ENCODE data around the gene LRRC32. TPM values are rescaled to one million over a fixed set of nuclear protein-coding genes. Genes with fewer than 3 reads are reported as not detected.

Gene LRRC32
- total RNA-seq, 1 donor from 2014 or later = 0.26 TPM

DNA sequence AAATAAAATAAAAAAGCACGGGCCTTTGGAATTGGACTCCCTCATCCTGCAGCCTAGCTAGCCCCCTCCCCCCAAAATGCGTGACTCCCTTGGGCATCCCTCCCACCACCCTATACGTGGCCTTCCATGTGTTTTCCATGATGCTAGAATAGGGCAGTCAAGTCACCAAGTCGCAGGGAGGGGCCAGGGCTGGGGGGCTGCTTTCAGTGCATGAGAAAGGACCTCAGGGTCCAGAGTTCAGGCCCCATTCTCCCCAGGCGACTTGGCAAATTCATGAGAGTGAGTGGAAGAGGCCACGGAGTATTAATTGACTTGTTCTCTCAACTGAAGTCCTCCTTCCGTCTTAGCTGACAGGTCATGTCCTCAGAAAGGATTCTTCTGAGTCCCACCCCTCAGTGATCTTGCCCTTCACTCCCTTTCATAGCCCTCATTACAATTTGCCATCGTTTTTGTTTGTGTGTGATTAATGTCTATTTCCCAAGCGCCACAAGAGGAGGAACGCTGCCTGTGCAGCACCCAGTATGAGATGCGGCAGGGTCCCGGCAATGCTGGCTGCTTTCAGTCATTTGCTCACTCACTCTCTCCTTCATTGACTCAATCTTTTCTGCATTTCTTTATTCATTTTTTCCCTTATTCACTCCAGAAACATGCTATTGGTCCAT, 17.4 kb downstream of the LRRC32 start:
- TF ChIP-seq, protein P1, sequence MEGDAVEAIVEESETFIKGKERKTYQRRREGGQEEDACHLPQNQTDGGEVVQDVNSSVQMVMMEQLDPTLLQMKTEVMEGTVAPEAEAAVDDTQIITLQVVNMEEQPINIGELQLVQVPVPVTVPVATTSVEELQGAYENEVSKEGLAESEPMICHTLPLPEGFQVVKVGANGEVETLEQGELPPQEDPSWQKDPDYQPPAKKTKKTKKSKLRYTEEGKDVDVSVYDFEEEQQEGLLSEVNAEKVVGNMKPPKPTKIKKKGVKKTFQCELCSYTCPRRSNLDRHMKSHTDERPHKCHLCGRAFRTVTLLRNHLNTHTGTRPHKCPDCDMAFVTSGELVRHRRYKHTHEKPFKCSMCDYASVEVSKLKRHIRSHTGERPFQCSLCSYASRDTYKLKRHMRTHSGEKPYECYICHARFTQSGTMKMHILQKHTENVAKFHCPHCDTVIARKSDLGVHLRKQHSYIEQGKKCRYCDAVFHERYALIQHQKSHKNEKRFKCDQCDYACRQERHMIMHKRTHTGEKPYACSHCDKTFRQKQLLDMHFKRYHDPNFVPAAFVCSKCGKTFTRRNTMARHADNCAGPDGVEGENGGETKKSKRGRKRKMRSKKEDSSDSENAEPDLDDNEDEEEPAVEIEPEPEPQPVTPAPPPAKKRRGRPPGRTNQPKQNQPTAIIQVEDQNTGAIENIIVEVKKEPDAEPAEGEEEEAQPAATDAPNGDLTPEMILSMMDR (IDR thresholded peaks at IDR 0.05; ENCODE audit: insufficient read depth, low read length, severe bottlenecking) = no peak
- Histone ChIP-seq H3K4me3 (ENCODE audit: low read depth, low read length) (no peak overlapping the region), H3K27me3 (ENCODE audit: control insufficient read depth, insufficient read depth, low read length) (no peaks in the 10 kb centered on the region), H3K36me3 (ENCODE audit: control insufficient read depth, insufficient read depth, low read length) (no peaks in the 10 kb centered on the region)
- DNase-seq (ENCODE audit: low read depth) (no peak), FAIRE-seq (no peak)

DNA sequence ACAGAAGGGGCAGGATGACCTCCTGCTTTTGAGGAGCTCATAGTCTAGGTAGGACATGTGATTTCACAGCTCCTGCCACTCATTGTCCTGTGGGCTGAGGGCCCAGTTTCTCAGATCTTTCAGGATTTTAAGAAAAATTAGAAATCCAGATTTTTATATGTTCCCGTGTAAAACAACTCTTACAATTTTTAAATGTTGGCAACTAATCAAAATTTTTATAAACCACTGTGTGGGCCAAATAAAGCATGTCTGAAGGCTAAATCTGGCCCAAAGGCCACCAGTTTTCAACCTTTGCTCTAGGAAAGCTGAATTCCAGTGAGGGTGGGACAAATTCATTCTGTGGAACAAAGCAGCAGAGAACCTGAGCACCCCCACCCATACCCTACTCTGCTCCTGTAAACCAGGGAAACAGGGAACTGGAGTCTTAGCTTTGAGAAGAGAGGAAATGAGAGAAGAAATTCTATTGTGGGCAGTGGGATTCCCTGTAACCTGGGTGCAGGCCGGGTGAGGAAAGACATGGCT, 20.6 kb downstream of the LRRC32 start:
- no peak overlapping the region for H3K4me3 ChIP-seq (ENCODE audit: low read depth, low read length)
- TF ChIP-seq, protein P1 (IDR thresholded peaks at IDR 0.05; ENCODE audit: insufficient read depth, low read length, severe bottlenecking) = no peak
- DNase-seq (ENCODE audit: low read depth) (no peak), FAIRE-seq (no peak)
- H3K36me3 ChIP-seq (ENCODE audit: control insufficient read depth, insufficient read depth, low read length) = no peaks in the 10 kb centered on the region
- no peaks in the 10 kb centered on the region for H3K27me3 ChIP-seq (ENCODE audit: control insufficient read depth, insufficient read depth, low read length)

DNA sequence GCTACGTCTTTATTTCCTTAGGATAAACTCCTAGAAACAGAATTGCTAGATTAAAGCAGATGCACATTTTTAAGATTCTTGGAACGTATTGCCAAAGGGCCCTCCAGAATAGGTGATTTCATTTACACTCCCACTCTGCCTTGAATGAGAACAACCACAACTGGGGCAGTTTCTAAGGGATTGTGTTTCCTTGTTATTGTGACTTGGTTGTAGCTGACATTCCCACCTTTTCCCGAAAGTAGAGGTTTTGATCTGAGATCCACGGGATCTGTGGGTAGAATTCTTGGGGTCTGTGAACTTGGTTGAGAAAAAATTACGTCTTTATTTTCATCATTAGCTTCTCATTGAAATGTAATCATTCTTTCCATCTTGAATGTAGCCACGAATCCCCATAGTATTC, 21.5 kb downstream of the LRRC32 start:
- Histone ChIP-seq H3K4me3 (ENCODE audit: low read depth, low read length) (no peak overlapping the region), H3K36me3 (ENCODE audit: control insufficient read depth, insufficient read depth, low read length) (no peaks in the 10 kb centered on the region), H3K27me3 (ENCODE audit: control insufficient read depth, insufficient read depth, low read length) (no peaks in the 10 kb centered on the region)
- DNase-seq (ENCODE audit: low read depth) (no peak), FAIRE-seq (no peak)
- TF ChIP-seq, protein P1 (IDR thresholded peaks at IDR 0.05; ENCODE audit: insufficient read depth, low read length, severe bottlenecking) = no peak

DNA sequence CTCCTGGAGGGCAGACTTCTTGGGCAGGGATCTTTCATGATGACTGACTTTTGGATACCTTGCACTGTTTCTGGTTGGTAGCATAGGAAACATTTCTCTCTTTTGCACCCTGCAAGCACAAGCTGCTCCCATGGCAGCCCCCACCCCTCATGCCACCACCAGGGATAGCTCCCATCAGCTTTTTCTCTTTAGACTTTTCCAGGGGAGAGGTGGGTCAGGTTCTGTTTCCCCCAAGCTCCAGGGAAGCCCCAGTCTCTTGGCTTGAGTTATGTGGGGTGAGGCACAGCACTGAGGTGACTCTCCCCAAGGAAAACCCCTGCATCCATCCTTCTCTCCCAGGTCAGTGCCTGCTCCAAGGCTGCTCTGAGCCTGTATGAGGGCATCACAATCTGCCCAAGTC, 22.5 kb downstream of the LRRC32 start:
- no peaks in the 10 kb centered on the region for H3K27me3 ChIP-seq (ENCODE audit: control insufficient read depth, insufficient read depth, low read length)
- H3K36me3 ChIP-seq (ENCODE audit: control insufficient read depth, insufficient read depth, low read length) = no peaks in the 10 kb centered on the region
- DNase-seq (ENCODE audit: low read depth) = no peak

DNA sequence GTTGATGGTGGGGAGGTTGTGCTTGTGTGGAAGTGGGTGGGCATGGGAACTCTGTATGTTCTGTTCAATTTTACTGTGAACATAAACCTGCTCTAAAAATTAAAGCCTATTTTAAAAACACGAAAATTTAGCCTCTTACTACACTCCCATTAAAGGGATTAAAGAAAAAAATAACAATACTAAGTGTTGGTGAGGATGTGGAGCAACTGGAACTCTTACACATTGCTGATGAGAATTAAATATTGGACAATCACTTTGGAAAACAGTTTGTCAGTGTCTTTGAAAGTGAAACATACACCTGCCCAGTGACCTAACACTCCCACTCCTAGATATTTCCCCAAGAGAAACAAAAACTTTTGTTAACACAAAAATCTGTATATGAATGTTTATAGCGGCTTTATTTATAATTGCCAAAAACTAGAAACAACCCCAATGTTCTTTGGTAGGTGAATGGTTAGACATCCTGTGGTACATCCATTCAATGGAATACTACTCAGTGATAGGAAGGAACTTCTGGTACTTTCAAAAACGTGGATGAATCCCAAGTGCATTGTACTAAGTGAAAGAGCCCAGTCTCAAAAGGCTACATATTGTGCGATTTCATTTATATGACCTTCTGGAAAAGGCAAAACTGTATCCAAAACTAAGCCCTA, 23.5 kb downstream of the LRRC32 start:
- DNase-seq (ENCODE audit: low read depth) (no peak), FAIRE-seq (no peak)
- Histone ChIP-seq H3K36me3 (ENCODE audit: control insufficient read depth, insufficient read depth, low read length) (no peaks in the 10 kb centered on the region), H3K4me3 (ENCODE audit: low read depth, low read length) (no peak overlapping the region), H3K27me3 (ENCODE audit: control insufficient read depth, insufficient read depth, low read length) (no peaks in the 10 kb centered on the region)
- TF ChIP-seq, protein P1 (IDR thresholded peaks at IDR 0.05; ENCODE audit: insufficient read depth, low read length, severe bottlenecking) = no peak

More for the DNA sequence above, 22.5 kb downstream of the LRRC32 start:
- FAIRE-seq = no peak
- TF ChIP-seq, protein P1 (IDR thresholded peaks at IDR 0.05; ENCODE audit: insufficient read depth, low read length, severe bottlenecking) = no peak
- no peak overlapping the region for H3K4me3 ChIP-seq (ENCODE audit: low read depth, low read length)
